NCI-H146 treated with DMSO at 0.1 percent for 48 hours (cell line): ENCODE data around the gene UBR4.
"Not testable (repeated sequence)": the region's sequence is repeated elsewhere in the genome, so short reads cannot be mapped to it uniquely, and the experiment has no call there.

Source experiments
- DNase-seq: peaks from one replicate; lab custom pipeline; 2025; ENCODE audit not compliant: unreplicated experiment; lab: John Stamatoyannopoulos, UW

The UBR4 gene

DNA sequence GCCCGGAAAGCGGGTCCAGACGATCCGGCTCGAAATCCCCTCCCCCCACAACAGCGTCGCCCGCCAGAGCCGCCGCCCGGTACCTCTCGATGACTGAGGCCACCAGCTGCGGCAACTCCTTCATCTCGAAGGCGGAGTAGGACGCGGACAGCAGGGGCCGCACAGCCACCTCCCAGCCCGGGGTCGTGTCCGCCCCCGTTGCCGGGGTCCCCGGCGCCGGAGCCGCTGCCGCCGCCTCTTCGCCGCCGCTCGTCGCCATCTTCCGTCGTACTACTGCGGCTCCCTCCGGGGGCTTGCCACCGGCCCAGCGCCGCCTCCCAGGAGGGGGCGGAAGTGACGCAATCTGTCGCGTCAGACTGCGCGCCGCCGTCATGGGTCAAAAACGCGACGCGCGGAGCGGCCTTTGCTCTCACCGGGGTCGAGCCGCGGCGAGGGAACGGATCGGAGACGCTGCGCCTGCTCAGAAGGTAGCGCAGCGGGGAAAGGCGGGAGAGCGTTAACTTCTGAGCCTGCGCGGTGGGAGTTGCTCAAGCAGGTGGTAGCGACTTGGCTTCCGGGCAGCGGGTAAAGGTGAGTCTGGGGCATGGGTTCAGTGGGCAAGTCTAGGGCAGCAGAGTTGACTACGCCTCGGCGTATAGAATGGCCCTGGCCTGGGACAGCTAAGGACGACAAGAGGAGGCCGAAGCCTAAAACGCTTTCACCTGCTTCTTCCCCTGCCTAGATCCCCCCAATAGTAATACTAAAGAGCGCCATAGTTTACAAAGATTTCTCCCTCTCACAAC lies at the start of gene UBR4:
TSS of gene UBR4 (minus strand) at position 277 of the 782 bp plus-strand sequence. CDS start at position 259, 18 bp downstream.
- DNase-seq: peak; percentile 80

DNA sequence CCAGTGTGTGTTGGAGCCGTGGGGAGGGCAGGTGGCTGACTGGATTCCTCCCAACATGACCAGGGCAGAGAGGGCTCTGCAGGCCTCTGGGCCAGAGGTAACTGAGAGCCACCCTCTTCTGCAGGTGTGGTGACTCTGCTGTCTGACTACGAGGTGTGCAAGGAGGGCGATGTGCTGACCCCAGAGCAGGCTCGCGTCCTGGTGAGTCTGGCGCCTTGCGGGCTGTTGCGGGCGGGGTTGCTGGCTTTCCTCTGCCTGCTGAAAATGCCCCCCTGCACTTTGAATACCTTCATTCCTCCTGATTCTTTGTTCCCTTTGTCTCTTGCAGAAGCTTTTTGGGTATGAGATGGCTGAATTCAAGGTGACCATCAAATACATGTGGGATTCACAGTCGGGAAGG lies 48.3 kb upstream of the UBR4 start:
- DNase-seq: no peak

DNA sequence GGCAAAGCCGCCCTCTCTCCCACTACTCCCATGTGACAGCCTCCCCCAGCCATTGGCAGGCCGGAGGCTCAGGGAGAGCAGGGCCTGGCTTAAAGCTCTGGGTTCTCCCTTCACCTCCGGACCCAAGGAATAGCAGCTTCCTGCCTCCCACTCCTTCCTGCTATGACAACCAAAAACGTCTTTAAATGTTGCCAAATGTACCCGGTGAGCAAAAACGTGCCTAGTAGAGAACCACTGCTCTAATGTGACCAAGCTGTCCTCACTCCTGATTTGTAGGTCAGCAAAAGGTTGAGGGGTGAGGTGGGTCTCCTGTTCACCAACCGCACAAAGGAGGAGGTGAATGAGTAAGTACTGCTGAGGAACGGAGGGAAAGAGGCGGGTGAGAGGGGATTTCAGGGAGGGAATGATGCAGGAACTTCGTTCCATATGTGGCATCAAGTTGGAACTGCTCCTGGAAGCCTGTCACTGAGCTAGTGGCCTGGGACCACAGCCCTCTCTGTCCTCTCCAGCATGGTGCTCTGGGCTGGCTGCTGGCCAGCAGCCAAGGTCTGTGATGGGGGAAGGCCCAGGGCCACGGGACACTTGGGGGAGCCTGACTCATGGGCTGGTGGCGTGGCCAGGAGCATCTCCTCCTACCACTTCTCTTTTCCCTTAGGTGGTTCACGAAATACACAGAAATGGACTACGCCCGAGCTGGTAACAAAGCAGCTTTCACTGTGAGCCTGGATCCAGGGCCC lies 47.3 kb upstream of the UBR4 start:
- DNase-seq: no peak

DNA sequence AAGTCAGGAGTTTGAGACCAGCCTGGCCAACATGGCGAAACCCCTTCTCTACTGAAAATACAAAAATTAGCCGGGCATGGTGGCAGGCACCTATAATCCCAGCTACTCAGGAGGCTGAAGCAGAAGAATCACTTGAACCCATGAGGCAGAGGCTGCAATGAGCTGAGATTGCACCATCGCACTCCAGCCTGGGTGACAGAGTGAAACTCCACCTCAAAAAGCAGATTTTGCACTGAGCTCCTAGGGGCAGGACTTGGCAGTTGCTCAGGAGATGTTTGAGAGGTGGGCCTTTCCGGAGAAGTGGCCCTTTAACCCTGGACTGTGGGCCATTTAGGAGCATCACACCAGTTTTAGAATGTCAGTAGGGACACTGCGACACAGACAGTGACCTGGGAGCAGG lies 46.2 kb upstream of the UBR4 start:
- not testable (repeated sequence) for DNase-seq

DNA sequence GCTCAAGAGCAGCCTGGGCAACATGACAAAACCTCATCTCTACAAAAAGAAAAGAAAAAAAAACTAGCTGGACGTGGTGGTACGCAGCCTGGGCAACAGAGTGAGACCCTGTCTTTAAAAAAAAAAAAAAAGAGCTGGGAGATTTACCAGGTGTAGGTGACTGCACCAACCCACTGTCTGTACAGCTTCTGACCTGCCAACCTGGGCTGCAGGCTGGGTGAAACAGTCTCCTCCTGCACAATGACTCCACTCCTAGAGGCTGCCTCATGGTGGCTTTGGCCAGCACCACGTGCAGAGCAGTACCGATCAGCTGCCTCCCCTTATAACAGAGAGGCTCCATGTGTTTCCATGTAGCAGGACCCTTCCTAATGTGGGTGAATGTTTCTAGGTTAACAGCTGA lies 45.2 kb upstream of the UBR4 start:
- no peak for DNase-seq

DNA sequence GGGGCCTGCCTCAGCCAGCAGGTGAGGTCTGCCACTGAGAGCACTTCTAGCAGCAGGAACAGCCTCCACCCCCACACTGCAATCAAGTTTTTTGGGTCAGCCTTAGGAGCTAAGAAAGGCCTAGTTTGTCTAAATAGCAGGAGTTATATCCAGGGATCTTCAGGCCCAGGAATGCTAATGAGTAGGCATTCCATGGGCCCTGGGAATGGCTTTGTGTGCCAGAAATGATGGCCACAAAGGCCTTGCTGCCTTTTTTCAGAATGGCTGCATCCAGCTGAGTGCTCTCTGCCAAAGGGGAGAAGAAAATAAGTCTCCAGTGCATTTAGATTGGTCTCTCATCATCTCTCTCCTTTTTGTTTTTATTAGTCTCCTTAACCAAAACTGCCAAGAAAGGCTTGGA lies 44.4 kb upstream of the UBR4 start:
- no peak for DNase-seq

DNA sequence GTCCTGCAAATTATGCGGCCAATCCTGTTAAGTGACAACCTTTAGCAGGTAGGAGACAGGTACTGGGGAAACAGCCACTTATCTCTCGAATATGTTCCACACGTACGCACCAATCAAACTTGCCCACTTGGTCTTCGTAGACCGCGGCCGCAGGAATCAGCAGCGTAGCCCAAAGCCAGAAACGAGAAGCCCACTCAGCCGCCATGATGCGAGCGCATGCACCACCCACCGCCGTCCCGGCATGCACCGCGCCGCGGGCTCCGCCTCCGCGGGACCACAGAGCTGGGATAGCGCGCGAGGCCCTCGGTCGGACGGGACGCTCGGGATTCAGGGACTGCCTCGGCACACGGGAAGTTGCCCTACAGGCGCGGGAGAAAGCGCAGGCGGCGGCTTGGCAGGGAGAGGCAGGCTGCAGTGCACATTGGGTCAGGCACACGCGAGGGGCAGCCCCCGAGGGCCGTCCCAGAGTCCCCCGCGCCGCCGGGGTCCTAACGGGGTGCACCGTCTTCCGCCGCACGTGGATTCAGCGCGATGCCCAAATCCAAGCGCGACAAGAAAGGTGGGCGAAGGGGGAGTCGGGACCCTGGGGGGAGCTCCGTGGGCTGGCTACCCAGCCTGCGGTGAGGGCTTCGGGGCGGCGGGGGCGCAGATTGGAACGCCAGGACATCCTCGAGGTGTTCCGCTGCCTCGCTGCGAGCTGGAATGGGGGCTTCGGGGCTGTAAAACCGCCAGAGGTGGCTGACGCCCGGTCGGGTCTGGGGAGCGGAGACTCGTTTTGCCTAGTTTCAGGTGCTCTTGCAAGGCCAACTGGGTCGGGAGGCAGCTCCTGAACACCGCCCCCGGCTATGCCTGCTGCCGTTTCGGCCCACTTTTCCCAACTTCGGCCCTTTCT lies 41.5 kb upstream of the UBR4 start, which contains the start of the genes EMC1 and MRTO4:
TSS of gene EMC1 (minus strand) at position 220 of the 892 bp plus-strand sequence. CDS start at position 205, 15 bp downstream.
TSS of gene MRTO4 (plus strand) at position 501 of the 892 bp plus-strand sequence. CDS start at position 532, 31 bp downstream.
- peak; percentile 37 for DNase-seq

DNA sequence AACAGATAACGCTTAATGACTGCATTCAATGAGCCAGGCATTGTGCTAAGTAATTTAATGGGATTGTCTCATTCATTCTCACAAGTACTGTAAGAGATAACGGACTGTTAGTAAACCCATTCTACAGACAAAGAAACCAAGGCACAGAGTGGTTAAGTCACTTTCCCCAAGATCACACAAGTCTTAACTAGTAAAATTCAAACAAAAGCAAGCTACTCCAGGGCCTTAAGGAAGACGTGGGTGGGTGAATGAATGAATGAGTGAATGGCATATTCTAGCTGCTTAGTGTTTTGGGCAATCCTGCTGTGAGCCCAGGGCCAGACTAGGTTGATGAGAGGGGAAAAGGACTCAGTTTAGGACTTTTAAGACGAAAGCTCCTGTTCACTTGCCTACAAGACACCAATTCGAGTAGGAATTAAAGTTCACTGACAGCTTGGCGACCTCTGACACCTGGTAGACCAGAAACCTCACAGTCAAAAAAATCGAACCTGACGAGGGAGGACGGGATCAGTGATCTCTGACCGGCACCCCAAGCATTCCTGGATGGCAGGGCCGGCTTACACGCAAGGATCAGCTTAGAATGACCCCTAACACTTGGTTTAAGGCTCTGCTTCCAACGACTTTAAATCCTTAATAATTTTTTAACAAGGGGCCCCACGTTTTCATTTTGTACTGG lies 40.7 kb upstream of the UBR4 start:
- DNase-seq: no peak

DNA sequence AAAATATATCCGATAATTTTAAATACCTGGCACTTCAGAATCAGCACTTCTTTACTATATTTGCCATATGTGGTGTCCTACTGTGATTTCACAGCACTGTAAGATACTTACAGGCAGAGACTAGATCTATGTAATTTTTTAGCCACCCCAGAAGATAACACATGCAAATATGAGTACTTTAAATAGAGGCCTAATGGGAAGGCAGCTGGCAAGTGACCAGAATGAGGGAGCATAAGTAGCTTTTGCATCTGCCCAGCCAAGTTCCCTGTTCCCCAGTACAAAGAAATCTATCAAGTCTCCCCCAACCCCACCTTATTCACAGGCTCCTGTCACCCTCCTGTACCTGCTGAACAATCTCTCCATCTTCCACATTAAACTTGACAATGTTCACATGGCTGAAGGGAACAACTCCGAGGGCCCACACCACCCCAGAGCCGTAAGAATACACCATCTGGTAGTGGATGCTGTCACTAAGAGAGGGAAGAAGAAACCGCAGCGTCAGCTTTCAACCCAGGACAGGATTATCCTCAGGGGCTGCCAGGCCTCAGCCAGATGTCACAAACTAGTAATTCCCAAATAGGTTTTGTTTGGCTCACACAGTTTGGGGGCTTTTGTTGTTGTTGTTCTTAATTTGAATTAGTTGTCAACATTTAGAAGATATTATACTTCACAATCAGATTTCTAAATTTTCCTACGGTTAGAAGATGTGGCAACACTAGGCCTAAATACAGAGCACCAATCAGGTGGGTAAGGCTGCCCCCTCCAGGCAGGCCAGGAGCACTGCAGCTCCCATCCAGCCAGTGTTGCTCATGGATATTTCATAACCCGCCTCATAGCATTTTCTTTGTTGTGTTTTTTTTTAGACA lies 30.8 kb upstream of the UBR4 start:
- no peak for DNase-seq

DNA sequence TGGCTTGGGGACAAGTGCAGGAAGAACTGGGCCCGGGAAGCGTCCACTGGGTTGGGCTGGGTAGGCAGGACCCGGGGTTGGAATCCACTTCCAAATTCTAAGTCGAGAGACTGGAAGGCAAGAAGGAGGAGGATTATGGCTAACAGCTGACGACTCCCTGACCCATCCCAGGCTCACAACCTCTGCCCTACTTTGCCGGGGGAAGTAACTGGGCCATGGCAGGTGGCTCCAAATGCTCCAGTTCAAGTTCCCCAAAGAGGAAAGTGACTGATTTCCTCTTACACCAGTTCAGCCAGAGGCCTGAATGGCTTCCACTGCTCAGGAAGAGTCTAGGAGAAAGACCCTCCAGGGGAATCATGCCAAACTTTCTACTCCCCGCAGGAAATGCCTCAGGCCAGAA lies 29.8 kb upstream of the UBR4 start:
- DNase-seq: no peak

DNA sequence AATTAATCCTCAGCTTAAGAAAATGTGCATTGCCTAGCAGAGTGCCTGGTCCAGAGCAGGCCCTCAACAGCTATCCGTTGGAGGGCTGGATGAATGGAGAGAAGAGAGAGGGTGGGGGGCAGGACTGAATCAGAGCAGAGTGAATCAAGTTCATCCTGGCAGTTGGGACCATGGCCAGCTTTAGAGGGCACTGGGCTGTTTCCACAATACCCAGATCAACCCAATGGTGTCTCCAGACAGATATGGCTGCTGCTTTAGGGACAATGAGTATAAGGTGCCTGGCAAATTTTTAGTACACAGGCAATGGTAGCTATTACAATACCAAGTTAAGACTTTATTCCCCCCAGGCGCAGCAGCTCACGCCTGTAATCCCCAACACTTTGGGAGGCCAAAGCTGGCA lies 24.2 kb upstream of the UBR4 start:
- no peak for DNase-seq

DNA sequence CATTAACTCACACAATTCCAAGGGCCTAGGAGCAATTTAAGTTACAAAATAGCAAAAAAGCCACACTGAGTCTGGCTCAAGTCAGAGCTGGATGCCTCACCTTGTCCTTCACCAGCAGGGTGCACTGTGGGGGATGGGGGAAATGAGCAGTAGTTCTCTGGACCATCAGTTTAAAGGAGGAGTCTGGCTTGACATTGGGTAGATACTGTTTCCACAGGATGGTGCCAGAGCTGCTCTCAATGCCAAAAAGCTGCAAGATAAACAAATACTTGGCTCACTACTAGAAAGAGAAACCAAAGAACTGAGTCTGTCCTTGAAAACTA lies 22.4 kb upstream of the UBR4 start:
- no peak for DNase-seq

DNA sequence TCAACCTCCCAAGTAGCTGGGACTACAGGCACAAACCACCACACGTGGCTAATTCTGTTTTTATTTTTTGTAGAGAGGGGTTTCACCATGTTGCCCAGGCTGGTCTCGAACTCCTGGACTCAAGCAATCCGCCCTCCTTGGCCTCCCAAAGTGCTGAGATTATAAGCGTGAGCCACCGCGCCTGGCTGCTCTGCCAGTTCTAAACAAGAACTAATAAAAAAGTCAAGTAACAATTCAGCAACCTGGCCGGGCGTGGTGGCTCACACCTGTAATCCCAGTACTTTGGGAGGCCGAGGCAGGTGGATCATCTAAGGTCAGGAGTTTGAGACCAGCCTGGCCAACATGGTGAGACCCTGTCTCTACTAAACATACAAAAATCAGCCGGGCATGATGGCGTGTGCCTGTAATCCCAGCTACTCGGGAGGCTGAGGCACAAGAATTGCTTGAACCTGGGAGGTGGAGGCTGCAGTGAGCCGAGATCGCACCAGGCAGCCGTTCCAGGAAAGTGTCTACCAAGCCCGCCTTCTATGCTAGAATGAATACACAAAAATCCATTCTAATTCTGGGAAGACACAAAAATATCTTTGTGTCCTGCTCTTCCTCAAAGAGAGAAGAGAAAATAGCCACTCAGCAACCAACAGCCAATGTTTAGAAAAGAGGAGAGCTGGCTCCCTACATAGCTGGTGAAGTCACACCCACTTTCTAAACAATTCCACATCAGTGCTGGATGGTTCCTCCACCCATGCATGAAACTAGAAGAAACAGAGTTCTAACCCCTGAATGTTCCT lies 21.9 kb upstream of the UBR4 start:
- not testable (repeated sequence) for DNase-seq

DNA sequence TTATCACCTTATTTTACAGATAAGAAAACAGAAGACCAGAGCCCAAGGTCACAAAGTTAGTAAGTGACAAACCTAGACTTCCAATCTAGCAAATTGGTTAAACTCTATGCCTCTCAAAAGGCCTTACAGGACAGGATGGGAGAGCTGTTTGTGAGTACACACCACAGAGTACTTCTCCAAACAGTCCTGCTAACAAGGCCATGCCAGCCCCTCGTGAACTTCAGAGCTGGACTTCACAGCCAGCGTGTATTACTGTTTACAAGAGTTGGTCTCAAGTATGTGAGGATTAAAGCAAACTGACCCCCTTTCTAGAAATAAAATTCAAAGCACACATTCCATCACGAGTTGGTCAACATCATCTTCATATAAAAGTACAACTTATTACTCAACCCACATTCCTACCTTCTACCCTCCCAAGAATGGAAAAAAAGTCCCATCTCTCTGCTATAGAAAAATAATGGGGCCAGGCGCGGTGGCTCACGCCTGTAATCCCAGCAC lies 19.8 kb upstream of the UBR4 start:
- no peak for DNase-seq

DNA sequence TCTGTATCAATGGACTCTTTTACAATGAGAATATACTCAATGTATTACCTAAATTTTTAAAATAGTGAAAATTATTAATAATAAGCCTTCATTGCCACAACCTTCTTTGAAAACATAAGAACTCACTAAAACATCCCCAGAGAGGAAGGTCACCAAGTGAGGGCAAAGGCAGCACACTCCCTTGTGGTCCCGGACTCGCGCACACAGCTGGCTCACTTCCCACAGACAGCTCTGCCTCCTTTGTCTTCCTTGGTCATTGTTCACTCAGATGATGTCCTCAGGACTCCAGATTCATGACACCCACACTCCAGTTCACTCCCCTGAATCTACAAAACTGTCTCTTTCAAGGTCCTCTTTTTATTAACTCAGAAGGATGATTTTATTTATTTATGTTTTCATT lies 19.2 kb upstream of the UBR4 start:
- DNase-seq: no peak

DNA sequence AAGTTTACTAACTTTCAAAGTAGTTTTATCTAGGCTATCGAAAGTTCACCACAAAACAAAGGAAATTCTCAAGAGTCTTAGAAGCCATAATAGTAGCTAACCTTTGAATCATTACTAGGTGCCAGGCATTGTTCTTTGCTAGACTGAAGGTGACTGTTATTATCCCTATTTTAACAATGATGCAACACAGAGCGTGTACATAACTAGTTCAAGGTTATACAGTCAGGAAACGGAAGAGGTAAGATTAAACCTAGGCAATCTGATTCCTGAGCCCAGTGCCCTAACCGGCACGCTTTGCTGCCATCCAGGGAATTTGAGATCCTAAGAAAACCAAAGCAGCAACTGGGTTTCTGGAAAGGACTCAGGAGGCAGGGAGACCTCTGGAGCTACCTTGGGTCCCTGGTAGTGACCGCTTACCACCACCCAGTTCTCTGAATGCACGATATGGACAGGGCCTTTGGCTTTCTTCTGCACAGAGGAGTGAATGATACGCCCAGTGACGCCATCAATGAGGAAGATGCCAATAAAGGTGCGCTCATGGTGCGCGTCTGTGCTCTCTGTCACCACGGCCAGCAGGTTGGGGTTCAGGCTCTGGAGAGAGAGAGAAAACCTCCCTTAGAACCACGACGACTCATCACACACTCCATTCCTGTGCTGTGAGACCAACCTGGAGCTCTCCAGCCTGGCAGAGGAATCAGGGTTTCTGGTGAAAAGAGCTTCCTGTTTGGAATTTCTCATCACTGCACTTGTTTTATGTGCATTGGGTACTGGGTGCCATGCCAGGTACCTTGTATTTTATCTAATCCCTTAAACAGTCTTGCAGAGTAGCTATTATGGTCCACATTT lies 13.1 kb upstream of the UBR4 start:
- no peak for DNase-seq

DNA sequence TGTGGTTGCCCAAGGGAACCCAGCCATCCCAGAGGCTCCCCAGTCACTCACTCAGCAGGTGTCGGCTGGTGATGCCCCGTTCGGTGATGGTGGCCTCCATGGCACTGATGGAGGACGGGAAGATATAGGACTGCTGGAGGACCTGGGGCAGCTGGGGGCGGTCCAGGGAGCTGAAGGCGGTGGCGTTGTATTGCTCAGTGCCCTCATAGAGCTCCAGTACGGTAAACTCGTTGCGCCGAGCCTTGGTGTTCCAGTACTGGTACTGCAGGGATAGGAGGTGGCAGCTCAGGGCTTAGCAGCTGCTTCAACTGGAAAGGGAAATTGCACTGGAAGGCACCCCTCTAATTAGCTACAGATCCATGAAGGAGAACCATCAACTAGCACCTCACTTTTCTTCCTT lies 12.5 kb upstream of the UBR4 start:
- no peak for DNase-seq

DNA sequence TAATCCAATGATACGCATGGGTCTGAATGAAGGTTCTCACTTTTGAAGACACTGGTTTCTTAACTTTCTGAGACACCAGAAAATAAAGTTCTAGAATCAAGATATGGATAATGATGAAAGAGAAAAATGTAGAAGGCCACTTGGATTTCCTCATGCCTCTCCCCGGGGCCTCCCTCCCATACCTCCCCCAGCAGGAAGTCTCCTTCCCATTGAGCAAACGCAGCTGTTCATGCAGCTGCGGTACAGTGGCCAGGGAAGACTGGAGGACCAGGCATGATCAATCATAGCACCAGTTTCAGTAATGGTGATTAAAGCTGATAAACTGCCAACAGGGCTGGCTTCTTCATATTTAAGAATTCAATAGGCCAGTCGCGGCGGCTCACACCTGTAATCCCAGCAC lies 10.9 kb upstream of the UBR4 start:
- no peak for DNase-seq
